D721Med (cell line): Measurements from ENCODE around the gene HMGXB3.
A peak's percentile ranks its signal among the peaks of the same experiment; 100 is the strongest.

Source experiments
- DNase-seq: peaks from one replicate; pipeline ENCODE4 v3.0.0; 2011; ENCODE audit warnings: low spot score; ENCODE audit not compliant: insufficient read length
- FAIRE-seq: peaks from 2 replicates; lab custom pipeline; 2011; peaks lifted over from hg19 to GRCh38; lab: Jason Lieb, UNC
- TF ChIP-seq, protein P1 (sequence below): IDR thresholded peaks from 2 replicates; pipeline ENCODE4 v1.5.1; 2012; ENCODE audit warnings: mild to moderate bottlenecking, control low read depth; ENCODE audit not compliant: insufficient read depth; ENCODE audit errors: missing control alignments

HMGXB3 gene

GRCh38 chr5:150000256-150000989 is at the start of gene HMGXB3, which contains the start of gene TIGD6:
TSS of gene HMGXB3 (plus strand) at chr5:150000739. CDS start at chr5:150004853, 4,114 bp downstream.
TSS of gene TIGD6 (minus strand) at chr5:150000654. CDS start at chr5:149996348, 4,306 bp downstream.
- TF ChIP-seq, protein P1, sequence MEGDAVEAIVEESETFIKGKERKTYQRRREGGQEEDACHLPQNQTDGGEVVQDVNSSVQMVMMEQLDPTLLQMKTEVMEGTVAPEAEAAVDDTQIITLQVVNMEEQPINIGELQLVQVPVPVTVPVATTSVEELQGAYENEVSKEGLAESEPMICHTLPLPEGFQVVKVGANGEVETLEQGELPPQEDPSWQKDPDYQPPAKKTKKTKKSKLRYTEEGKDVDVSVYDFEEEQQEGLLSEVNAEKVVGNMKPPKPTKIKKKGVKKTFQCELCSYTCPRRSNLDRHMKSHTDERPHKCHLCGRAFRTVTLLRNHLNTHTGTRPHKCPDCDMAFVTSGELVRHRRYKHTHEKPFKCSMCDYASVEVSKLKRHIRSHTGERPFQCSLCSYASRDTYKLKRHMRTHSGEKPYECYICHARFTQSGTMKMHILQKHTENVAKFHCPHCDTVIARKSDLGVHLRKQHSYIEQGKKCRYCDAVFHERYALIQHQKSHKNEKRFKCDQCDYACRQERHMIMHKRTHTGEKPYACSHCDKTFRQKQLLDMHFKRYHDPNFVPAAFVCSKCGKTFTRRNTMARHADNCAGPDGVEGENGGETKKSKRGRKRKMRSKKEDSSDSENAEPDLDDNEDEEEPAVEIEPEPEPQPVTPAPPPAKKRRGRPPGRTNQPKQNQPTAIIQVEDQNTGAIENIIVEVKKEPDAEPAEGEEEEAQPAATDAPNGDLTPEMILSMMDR = no peak
- FAIRE-seq (no peak), DNase-seq (peak; percentile 83)

DNA sequence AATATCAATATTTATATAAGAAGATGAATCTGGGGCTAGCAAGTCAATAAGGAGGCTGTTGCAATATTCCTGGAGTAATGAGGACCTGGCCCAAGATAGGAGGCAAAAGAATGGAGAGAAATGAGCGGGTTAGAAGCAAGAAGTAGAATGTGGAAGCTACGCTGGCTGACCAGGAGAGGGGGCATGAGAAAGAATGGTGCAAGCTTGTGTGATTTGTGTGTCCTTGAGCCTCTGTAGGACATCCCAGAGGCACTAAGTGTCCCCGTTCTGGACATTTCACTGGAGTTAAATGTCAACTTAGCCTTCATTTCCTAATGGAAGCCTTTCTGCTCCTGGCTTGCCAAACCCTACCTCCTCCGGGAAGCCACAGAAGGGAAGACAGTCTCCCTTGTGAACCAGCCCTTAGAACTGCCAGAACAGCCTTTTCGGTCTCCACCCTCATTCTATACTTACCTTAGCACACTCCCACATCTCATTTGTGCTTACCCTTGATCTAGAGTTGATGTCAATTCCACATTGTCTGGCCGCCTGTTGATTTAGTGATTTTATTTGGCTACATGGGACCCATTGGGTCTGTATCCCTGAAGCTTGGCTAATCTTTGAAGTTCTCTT is 49.3 kb upstream of the HMGXB3 start:
- FAIRE-seq (no peak), DNase-seq (no peak)
- TF ChIP-seq, protein P1 = no peak

DNA sequence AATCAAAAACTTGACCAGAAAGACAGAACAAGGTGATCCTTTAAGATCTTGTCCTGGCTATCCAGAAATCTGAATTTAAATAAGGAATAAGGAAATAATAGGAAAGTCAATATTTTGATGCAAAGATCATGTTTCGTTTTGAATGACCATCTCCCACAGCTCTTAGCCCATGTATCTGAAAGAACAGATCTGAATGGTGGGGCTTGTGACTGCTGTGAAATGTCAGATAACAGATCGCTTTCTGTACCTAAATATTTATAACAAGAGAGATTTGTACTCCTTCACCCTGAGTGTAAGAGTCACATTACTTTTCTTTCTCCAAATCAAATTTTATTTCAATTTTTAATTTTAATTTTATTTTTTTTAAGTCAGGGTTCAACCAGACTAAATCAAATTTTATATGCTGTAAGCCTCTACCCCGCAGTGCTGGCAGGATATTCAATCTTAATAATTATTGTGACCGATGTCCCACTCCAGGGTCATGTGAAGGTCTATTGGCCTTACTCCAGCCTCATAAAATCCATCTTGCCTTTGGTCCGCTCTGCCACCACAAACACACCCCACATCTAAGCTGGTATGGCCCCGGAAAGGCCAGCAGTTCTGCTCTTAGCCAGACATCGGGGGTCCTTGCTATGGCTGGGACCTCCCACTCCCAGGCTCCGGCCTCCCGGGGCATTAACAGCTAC is 47.0 kb upstream of the HMGXB3 start:
- DNase-seq (no peak), FAIRE-seq (no peak)
- TF ChIP-seq, protein P1 = no peak

GRCh38 chr5:149954798-149955197 is 45.7 kb upstream of the HMGXB3 start:
- DNase-seq = no peak
- no peak for FAIRE-seq
- TF ChIP-seq, protein P1 = no peak

DNA sequence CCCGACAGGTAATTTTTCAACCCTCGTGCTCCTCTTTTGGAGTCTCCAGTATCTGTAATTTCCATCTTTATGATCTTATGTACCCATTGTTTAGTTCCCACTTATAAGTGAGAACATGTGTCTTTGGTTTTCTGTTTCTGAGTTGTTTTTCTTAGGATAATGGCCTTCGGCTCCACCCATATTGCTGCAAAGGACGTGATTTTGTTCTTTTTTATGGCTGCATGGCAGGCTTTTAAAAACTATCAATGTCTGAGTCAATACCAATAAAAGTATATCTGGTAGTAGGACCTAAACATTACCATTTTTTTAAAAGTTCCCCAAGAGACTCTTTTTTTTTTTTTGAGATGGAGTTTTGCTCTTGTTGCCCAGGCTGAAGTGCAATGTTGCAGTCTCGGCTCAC is 43.9 kb upstream of the HMGXB3 start:
- FAIRE-seq (no peak), DNase-seq (no peak)
- TF ChIP-seq, protein P1 = no peak

DNA sequence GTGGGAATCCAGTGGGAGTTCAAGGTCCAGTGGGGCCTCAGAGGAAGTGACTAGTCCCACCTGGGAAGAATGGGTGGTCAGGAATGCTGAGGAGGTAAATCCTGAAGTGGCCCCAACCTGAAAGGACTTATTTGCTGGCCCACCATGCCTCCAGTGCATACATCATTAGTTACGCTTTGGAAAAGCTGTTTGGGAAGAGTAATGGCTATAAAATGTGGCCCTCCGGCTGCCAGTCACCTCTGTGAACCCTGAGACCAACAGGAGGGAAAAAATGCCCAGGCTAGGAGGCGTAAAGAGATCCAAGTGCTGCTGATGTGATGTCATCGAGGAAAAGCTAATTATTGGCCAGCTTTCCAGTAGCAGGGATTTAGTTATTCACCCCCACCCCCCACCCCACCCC is 42.7 kb upstream of the HMGXB3 start:
- TF ChIP-seq, protein P1 = no peak
- no peak for DNase-seq
- FAIRE-seq = no peak
